ENCODE results near the gene UBA52. TPM values are rescaled to one million over a fixed set of nuclear protein-coding genes. Genes with fewer than 3 reads are reported as not detected.

UBA52 gene
- total and polyA plus RNA-seq, 2 of the 13 experiments (the other 11 are each of a cell fraction or from before 2014, with no cell fraction given), result 959 to 1,782 TPM

DNA sequence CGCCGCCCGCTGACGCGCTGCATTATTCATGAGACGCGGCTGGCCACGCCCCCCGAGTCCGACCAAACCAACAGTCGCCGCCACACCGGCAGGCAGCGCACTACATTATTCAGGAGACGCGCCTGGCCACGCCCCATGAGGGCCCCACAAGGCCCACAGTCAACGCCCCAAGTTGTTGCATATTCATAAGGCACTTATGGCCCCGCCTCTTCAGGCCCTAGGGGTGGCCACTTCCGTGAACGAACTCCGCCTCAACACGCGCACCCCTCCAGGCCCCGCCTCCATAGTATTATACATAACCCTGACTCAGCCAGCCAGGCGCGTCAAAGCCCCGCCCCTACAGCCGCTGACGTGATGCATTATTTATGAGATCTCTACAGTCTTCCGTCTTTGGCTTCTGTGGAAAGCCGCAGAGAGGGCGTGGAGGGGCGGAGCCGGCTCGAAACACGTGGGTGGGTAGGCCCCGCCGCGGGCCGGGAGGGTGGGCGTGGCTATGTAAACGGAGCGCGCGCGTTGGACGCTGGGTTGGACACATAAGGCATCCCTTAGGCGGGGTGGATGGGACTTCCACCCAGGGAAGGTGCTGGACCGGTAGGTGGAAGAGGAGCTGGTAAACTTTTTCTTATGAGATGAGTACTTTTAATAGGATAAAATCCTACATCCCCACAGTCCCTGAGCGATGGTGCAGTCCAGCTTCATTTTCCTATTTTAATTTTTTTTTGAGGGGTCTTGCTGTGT lies 49.4 kb upstream of the UBA52 start (continued):
- TF ChIP-seq, protein P1, sequence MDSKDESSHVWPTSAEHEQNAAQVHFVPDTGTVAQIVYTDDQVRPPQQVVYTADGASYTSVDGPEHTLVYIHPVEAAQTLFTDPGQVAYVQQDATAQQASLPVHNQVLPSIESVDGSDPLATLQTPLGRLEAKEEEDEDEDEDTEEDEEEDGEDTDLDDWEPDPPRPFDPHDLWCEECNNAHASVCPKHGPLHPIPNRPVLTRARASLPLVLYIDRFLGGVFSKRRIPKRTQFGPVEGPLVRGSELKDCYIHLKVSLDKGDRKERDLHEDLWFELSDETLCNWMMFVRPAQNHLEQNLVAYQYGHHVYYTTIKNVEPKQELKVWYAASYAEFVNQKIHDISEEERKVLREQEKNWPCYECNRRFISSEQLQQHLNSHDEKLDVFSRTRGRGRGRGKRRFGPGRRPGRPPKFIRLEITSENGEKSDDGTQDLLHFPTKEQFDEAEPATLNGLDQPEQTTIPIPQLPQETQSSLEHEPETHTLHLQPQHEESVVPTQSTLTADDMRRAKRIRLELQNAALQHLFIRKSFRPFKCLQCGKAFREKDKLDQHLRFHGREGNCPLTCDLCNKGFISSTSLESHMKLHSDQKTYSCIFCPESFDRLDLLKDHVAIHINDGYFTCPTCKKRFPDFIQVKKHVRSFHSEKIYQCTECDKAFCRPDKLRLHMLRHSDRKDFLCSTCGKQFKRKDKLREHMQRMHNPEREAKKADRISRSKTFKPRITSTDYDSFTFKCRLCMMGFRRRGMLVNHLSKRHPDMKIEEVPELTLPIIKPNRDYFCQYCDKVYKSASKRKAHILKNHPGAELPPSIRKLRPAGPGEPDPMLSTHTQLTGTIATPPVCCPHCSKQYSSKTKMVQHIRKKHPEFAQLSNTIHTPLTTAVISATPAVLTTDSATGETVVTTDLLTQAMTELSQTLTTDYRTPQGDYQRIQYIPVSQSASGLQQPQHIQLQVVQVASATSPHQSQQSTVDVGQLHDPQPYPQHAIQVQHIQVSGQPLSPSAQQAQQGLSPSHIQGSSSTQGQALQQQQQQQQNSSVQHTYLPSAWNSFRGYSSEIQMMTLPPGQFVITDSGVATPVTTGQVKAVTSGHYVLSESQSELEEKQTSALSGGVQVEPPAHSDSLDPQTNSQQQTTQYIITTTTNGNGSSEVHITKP (CRISPR knock-in tag; IDR thresholded peaks at IDR 0.05; ENCODE audit: low read depth), result peak; percentile 92
- TF ChIP-seq NFRKB (IDR thresholded peaks at IDR 0.05), result no peak
- peak; percentile 6; the same call in 1 of the 2 replicates for TF ChIP-seq MEIS1 (CRISPR knock-in tag; IDR thresholded peaks at IDR 0.05; ENCODE audit: borderline replicate concordance)
- no peak for TF ChIP-seq ZNF549 (CRISPR knock-in tag; IDR thresholded peaks at IDR 0.05)
- TF ChIP-seq MLXIP (CRISPR knock-in tag; IDR thresholded peaks at IDR 0.05; ENCODE audit: borderline replicate concordance), result no peak
- no peak for TF ChIP-seq ZNF850 (CRISPR knock-in tag; conservative IDR thresholded peaks at IDR 0.05)
- TF ChIP-seq CBX1 (IDR thresholded peaks at IDR 0.05; ENCODE audit: low read depth), result no peak
- peak; percentile 62 for TF ChIP-seq MAFF (IDR thresholded peaks at IDR 0.05; ENCODE audit: low read depth, low read length)
- TF ChIP-seq TEAD3 (CRISPR knock-in tag; optimal IDR thresholded peaks at IDR 0.05; ENCODE audit: borderline replicate concordance), result no peak
- TF ChIP-seq, protein P2, sequence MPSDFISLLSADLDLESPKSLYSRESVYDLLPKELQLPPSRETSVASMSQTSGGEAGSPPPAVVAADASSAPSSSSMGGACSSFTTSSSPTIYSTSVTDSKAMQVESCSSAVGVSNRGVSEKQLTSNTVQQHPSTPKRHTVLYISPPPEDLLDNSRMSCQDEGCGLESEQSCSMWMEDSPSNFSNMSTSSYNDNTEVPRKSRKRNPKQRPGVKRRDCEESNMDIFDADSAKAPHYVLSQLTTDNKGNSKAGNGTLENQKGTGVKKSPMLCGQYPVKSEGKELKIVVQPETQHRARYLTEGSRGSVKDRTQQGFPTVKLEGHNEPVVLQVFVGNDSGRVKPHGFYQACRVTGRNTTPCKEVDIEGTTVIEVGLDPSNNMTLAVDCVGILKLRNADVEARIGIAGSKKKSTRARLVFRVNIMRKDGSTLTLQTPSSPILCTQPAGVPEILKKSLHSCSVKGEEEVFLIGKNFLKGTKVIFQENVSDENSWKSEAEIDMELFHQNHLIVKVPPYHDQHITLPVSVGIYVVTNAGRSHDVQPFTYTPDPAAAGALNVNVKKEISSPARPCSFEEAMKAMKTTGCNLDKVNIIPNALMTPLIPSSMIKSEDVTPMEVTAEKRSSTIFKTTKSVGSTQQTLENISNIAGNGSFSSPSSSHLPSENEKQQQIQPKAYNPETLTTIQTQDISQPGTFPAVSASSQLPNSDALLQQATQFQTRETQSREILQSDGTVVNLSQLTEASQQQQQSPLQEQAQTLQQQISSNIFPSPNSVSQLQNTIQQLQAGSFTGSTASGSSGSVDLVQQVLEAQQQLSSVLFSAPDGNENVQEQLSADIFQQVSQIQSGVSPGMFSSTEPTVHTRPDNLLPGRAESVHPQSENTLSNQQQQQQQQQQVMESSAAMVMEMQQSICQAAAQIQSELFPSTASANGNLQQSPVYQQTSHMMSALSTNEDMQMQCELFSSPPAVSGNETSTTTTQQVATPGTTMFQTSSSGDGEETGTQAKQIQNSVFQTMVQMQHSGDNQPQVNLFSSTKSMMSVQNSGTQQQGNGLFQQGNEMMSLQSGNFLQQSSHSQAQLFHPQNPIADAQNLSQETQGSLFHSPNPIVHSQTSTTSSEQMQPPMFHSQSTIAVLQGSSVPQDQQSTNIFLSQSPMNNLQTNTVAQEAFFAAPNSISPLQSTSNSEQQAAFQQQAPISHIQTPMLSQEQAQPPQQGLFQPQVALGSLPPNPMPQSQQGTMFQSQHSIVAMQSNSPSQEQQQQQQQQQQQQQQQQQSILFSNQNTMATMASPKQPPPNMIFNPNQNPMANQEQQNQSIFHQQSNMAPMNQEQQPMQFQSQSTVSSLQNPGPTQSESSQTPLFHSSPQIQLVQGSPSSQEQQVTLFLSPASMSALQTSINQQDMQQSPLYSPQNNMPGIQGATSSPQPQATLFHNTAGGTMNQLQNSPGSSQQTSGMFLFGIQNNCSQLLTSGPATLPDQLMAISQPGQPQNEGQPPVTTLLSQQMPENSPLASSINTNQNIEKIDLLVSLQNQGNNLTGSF (CRISPR knock-in tag; IDR thresholded peaks at IDR 0.05), result no peak
- TF ChIP-seq ZNF768 (CRISPR knock-in tag; IDR thresholded peaks at IDR 0.05), result no peak
- TF ChIP-seq, protein P3, sequence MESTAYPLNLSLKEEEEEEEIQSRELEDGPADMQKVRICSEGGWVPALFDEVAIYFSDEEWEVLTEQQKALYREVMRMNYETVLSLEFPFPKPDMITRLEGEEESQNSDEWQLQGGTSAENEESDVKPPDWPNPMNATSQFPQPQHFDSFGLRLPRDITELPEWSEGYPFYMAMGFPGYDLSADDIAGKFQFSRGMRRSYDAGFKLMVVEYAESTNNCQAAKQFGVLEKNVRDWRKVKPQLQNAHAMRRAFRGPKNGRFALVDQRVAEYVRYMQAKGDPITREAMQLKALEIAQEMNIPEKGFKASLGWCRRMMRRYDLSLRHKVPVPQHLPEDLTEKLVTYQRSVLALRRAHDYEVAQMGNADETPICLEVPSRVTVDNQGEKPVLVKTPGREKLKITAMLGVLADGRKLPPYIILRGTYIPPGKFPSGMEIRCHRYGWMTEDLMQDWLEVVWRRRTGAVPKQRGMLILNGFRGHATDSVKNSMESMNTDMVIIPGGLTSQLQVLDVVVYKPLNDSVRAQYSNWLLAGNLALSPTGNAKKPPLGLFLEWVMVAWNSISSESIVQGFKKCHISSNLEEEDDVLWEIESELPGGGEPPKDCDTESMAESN (CRISPR knock-in tag; conservative IDR thresholded peaks at IDR 0.05), result peak; percentile 76
